Activated T-cell treated with anti-CD3 and anti-CD28 coated beads, Interleukin-2, amount 50 U/mL, for 72 hours (primary cell): ENCODE results near the gene SS18L1. TPM values are rescaled to one million over a fixed set of nuclear protein-coding genes. Genes with fewer than 3 reads are reported as not detected.
A peak's percentile ranks its signal among the peaks of the same experiment; 100 is the strongest.

ENCODE experiments used
- ATAC-seq, 2 donors: fragments of 150-1000 bp; cut with Tn5 transposase; replicated peaks in 1 of 2; 2 replicates each; pipeline ENCODE4 v1.10.0; 2021; ENCODE audit warnings: moderate library complexity in 2 of 2, mild to moderate bottlenecking in 1 of 2
- DNase-seq, 2 donors: peaks; one replicate each; pipeline ENCODE4 v3.0.0; 2021 to 2022; ENCODE audit warnings: mixed read lengths in 1 of 2
- H3K27ac Mint-ChIP-seq: one replicate; pipeline ENCODE4 v1.8.0; 2022; ENCODE audit warnings: mild to moderate bottlenecking, moderate library complexity, mixed read lengths
- H3K27me3 Mint-ChIP-seq: one replicate; pipeline ENCODE4 v1.8.0; 2022; ENCODE audit warnings: low read depth, mixed read lengths
- H3K36me3 Mint-ChIP-seq, 2 donors: one replicate each; pipeline ENCODE4 v1.8.0; 2022; ENCODE audit warnings: mixed read lengths in 2 of 2, mild to moderate bottlenecking in 1 of 2; ENCODE audit not compliant: insufficient read depth in 2 of 2
- H3K4me1 Mint-ChIP-seq: one replicate; pipeline ENCODE4 v1.8.0; 2022; ENCODE audit warnings: low read depth, mixed read lengths
- H3K4me3 Mint-ChIP-seq, 2 donors: one replicate each; pipeline ENCODE4 v1.8.0; 2022; ENCODE audit warnings: mild to moderate bottlenecking in 2 of 2, mixed read lengths in 2 of 2, moderate library complexity in 2 of 2
- H3K9me3 Mint-ChIP-seq, 2 donors: one replicate each; pipeline ENCODE4 v1.8.0; 2022; ENCODE audit warnings: mixed read lengths in 2 of 2
- total RNA-seq, 2 donors: library from RNA; stranded (reverse); gene quantifications; one replicate each; pipeline ENCODE4 v1.2.3, GENCODE V29; 2022

Gene SS18L1
- total RNA-seq = 10 to 100 TPM; 16.1 to 19.8 TPM

GRCh38 chr20:62143081-62143956 is at the start of gene SS18L1, which contains the start of gene PSMA7:
Gene SS18L1 (plus strand): TSS chr20:62143769. CDS start chr20:62143821, 52 bp downstream.
Gene PSMA7 (minus strand): TSS chr20:62143394. CDS start chr20:62143303, 91 bp downstream.
- Mint-ChIP-seq H3K9me3 (no peaks in the 10 kb centered on the region), H3K27me3 (no peaks in the 10 kb centered on the region), H3K36me3 (peaks cover under 1 to 16% of the 10 kb centered on the region in 2 donors), H3K27ac (peak within 1 kb of the TSS; percentile 96), H3K4me1 (peaks cover 60% of the 10 kb centered on the region), H3K4me3 (peak within 1 kb of the TSS; percentile 92 to 96)
- ATAC-seq (peak; percentile 88 to 90), DNase-seq (peak; percentile 87 to 91)

GRCh38 chr20:62096421-62097380 is 46.9 kb upstream of the SS18L1 start:
- DNase-seq (no peak), ATAC-seq (no peak)
- Mint-ChIP-seq H3K4me1 (no peaks in the 10 kb centered on the region), H3K27me3 (no peaks in the 10 kb centered on the region), H3K36me3 (peaks cover 12 to 14% of the 10 kb centered on the region in 2 donors), H3K4me3 (no peak overlapping the region), H3K9me3 (peaks cover 9 to 13% of the 10 kb centered on the region in 2 donors), H3K27ac (no peak overlapping the region)

- H3K4me3 Mint-ChIP-seq = no peak overlapping the region
- peaks cover 9% of the 10 kb centered on the region in 2 donors for H3K9me3 Mint-ChIP-seq
- peaks cover 13 to 17% of the 10 kb centered on the region in 2 donors for H3K36me3 Mint-ChIP-seq
- no peak for ATAC-seq
- H3K27me3 Mint-ChIP-seq = no peaks in the 10 kb centered on the region
- H3K27ac Mint-ChIP-seq = no peak overlapping the region
- no peaks in the 10 kb centered on the region for H3K4me1 Mint-ChIP-seq
- no peak for DNase-seq
Observed at GRCh38 chr20:62097881-62098407, 45.6 kb upstream of the SS18L1 start.

- Mint-ChIP-seq H3K4me1 (no peaks in the 10 kb centered on the region), H3K4me3 (no peak overlapping the region), H3K9me3 (peaks cover 11% of the 10 kb centered on the region in 2 donors), H3K27ac (no peak overlapping the region), H3K27me3 (no peaks in the 10 kb centered on the region), H3K36me3 (peaks cover 24 to 27% of the 10 kb centered on the region in 2 donors)
- DNase-seq = no peak
- no peak for ATAC-seq
Observed at GRCh38 chr20:62101078-62101477, 42.5 kb upstream of the SS18L1 start.

GRCh38 chr20:62103508-62104233 is 39.9 kb upstream of the SS18L1 start:
- Mint-ChIP-seq H3K27me3 (no peaks in the 10 kb centered on the region), H3K27ac (no peak overlapping the region), H3K36me3 (peaks cover 36 to 40% of the 10 kb centered on the region in 2 donors), H3K4me3 (no peak overlapping the region), H3K4me1 (no peaks in the 10 kb centered on the region), H3K9me3 (peaks cover 18 to 22% of the 10 kb centered on the region in 2 donors)
- ATAC-seq (no peak), DNase-seq (no peak)

GRCh38 chr20:62104234-62104789 is 39.3 kb upstream of the SS18L1 start:
- H3K9me3 Mint-ChIP-seq = peaks cover 19 to 27% of the 10 kb centered on the region in 2 donors
- H3K27me3 Mint-ChIP-seq = no peaks in the 10 kb centered on the region
- H3K4me1 Mint-ChIP-seq = no peaks in the 10 kb centered on the region
- H3K4me3 Mint-ChIP-seq = no peak overlapping the region
- DNase-seq = no peak
- H3K36me3 Mint-ChIP-seq = peaks cover 39 to 44% of the 10 kb centered on the region in 2 donors
- no peak overlapping the region for H3K27ac Mint-ChIP-seq
- ATAC-seq = no peak

GRCh38 chr20:62104791-62105345 is 38.7 kb upstream of the SS18L1 start:
- Mint-ChIP-seq H3K9me3 (peaks cover 19 to 30% of the 10 kb centered on the region in 2 donors), H3K27me3 (no peaks in the 10 kb centered on the region), H3K27ac (no peak overlapping the region), H3K36me3 (peaks cover 39 to 43% of the 10 kb centered on the region in 2 donors), H3K4me1 (no peaks in the 10 kb centered on the region), H3K4me3 (no peak overlapping the region)
- DNase-seq (no peak), ATAC-seq (no peak)

GRCh38 chr20:62105592-62105991 is 38.0 kb upstream of the SS18L1 start:
- H3K36me3 Mint-ChIP-seq = peaks cover 40 to 43% of the 10 kb centered on the region in 2 donors
- H3K9me3 Mint-ChIP-seq = peaks cover 22 to 31% of the 10 kb centered on the region in 2 donors
- ATAC-seq (no peak), DNase-seq (no peak)
- no peak overlapping the region for H3K4me3 Mint-ChIP-seq
- H3K4me1 Mint-ChIP-seq = no peaks in the 10 kb centered on the region
- no peak overlapping the region for H3K27ac Mint-ChIP-seq
- H3K27me3 Mint-ChIP-seq = no peaks in the 10 kb centered on the region

GRCh38 chr20:62111148-62111547 is 32.4 kb upstream of the SS18L1 start:
- peaks cover 30 to 38% of the 10 kb centered on the region in 2 donors for H3K36me3 Mint-ChIP-seq
- H3K27ac Mint-ChIP-seq = no peak overlapping the region
- H3K27me3 Mint-ChIP-seq = no peaks in the 10 kb centered on the region
- DNase-seq = no peak
- no peaks in the 10 kb centered on the region for H3K4me1 Mint-ChIP-seq
- H3K9me3 Mint-ChIP-seq = peaks cover 18 to 34% of the 10 kb centered on the region in 2 donors
- ATAC-seq = no peak
- H3K4me3 Mint-ChIP-seq = no peak overlapping the region

- no peak overlapping the region for H3K27ac Mint-ChIP-seq
- no peak for ATAC-seq
- peaks cover 25 to 34% of the 10 kb centered on the region in 2 donors for H3K36me3 Mint-ChIP-seq
- peaks cover 16 to 30% of the 10 kb centered on the region in 2 donors for H3K9me3 Mint-ChIP-seq
- peaks cover 3% of the 10 kb centered on the region for H3K4me1 Mint-ChIP-seq
- no peak overlapping the region for H3K4me3 Mint-ChIP-seq
- H3K27me3 Mint-ChIP-seq = no peaks in the 10 kb centered on the region
- DNase-seq = no peak
Observed at GRCh38 chr20:62112368-62112767, 31.2 kb upstream of the SS18L1 start.

- peaks cover 21% of the 10 kb centered on the region for H3K4me1 Mint-ChIP-seq
Observed at GRCh38 chr20:62114894-62115293, 28.7 kb upstream of the SS18L1 start.

More at GRCh38 chr20:62114894-62115293, 28.7 kb upstream of the SS18L1 start:
- Mint-ChIP-seq H3K27me3 (no peaks in the 10 kb centered on the region), H3K9me3 (peaks cover 9 to 15% of the 10 kb centered on the region in 2 donors), H3K4me3 (no peak overlapping the region), H3K36me3 (peaks cover 11 to 19% of the 10 kb centered on the region in 2 donors), H3K27ac (no peak overlapping the region)
- no peak for ATAC-seq
- no peak for DNase-seq
